ENCODE results near the gene IRF5. TPM values are rescaled to one million over a fixed set of nuclear protein-coding genes. Genes with fewer than 3 reads are reported as not detected.
"Not testable (repeated sequence)": the region's sequence is repeated elsewhere in the genome, so short reads cannot be mapped to it uniquely, and the experiment has no call there.

The IRF5 gene
- total RNA-seq, 1 donor, result under 0.01 TPM

- no peak overlapping the region for H3K27ac ChIP-seq (ENCODE audit: low read depth, low read length)
- no peaks in the 10 kb centered on the region for H3K79me2 ChIP-seq (ENCODE audit: insufficient read depth, low read length)
- H3K4me2 ChIP-seq (ENCODE audit: insufficient read depth, low read length), result no peak overlapping the region
- H3K27me3 ChIP-seq (ENCODE audit: insufficient read depth, low read length), result peaks cover 78% of the 10 kb centered on the region
- no peaks in the 10 kb centered on the region for H4K20me1 ChIP-seq (ENCODE audit: insufficient read depth, low read length)
- H3K4me3 ChIP-seq (ENCODE audit: insufficient read depth, low read length), result no peak overlapping the region
- H3K36me3 ChIP-seq (ENCODE audit: insufficient read depth, low read length), result no peaks in the 10 kb centered on the region
- TF ChIP-seq, protein P1, sequence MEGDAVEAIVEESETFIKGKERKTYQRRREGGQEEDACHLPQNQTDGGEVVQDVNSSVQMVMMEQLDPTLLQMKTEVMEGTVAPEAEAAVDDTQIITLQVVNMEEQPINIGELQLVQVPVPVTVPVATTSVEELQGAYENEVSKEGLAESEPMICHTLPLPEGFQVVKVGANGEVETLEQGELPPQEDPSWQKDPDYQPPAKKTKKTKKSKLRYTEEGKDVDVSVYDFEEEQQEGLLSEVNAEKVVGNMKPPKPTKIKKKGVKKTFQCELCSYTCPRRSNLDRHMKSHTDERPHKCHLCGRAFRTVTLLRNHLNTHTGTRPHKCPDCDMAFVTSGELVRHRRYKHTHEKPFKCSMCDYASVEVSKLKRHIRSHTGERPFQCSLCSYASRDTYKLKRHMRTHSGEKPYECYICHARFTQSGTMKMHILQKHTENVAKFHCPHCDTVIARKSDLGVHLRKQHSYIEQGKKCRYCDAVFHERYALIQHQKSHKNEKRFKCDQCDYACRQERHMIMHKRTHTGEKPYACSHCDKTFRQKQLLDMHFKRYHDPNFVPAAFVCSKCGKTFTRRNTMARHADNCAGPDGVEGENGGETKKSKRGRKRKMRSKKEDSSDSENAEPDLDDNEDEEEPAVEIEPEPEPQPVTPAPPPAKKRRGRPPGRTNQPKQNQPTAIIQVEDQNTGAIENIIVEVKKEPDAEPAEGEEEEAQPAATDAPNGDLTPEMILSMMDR (IDR thresholded peaks at IDR 0.05; ENCODE audit: extremely low read depth, low read depth, low read length), result no peak
- no peaks in the 10 kb centered on the region for H3K9me3 ChIP-seq (ENCODE audit: low read depth, low read length)
- H2AFZ ChIP-seq (ENCODE audit: low read length), result no peak overlapping the region
- DNase-seq (ENCODE audit: insufficient read length, low spot score, missing footprints), result peak; percentile 76
- H3K4me1 ChIP-seq (ENCODE audit: insufficient read depth, low read length), result no peaks in the 10 kb centered on the region
Measured at GRCh38 chr7:128911423-128912031, 26.2 kb upstream of the IRF5 start.

GRCh38 chr7:128912281-128912680 is 25.4 kb upstream of the IRF5 start:
- H4K20me1 ChIP-seq (ENCODE audit: insufficient read depth, low read length), result no peaks in the 10 kb centered on the region
- no peak overlapping the region for H3K4me2 ChIP-seq (ENCODE audit: insufficient read depth, low read length)
- H3K79me2 ChIP-seq (ENCODE audit: insufficient read depth, low read length), result no peaks in the 10 kb centered on the region
- H3K4me1 ChIP-seq (ENCODE audit: insufficient read depth, low read length), result no peaks in the 10 kb centered on the region
- no peak overlapping the region for H3K4me3 ChIP-seq (ENCODE audit: insufficient read depth, low read length)
- H3K27ac ChIP-seq (ENCODE audit: low read depth, low read length), result no peak overlapping the region
- TF ChIP-seq, protein P1 (IDR thresholded peaks at IDR 0.05; ENCODE audit: extremely low read depth, low read depth, low read length), result no peak
- DNase-seq (ENCODE audit: insufficient read length, low spot score, missing footprints), result no peak
- H3K27me3 ChIP-seq (ENCODE audit: insufficient read depth, low read length), result peaks cover 79% of the 10 kb centered on the region
- H3K36me3 ChIP-seq (ENCODE audit: insufficient read depth, low read length), result no peaks in the 10 kb centered on the region
- H2AFZ ChIP-seq (ENCODE audit: low read length), result no peak overlapping the region
- no peaks in the 10 kb centered on the region for H3K9me3 ChIP-seq (ENCODE audit: low read depth, low read length)

- H3K79me2 ChIP-seq (ENCODE audit: insufficient read depth, low read length); H2AFZ ChIP-seq (ENCODE audit: low read length); H3K4me1 ChIP-seq (ENCODE audit: insufficient read depth, low read length); H3K9me3 ChIP-seq (ENCODE audit: low read depth, low read length); H3K4me2 ChIP-seq (ENCODE audit: insufficient read depth, low read length); H3K4me3 ChIP-seq (ENCODE audit: insufficient read depth, low read length); H4K20me1 ChIP-seq (ENCODE audit: insufficient read depth, low read length); H3K36me3 ChIP-seq (ENCODE audit: insufficient read depth, low read length); H3K27ac ChIP-seq (ENCODE audit: low read depth, low read length): not testable (repeated sequence)
- peaks cover 75% of the 10 kb centered on the region for H3K27me3 ChIP-seq (ENCODE audit: insufficient read depth, low read length)
- DNase-seq (ENCODE audit: insufficient read length, low spot score, missing footprints), result peak; percentile 31
Measured at GRCh38 chr7:128912709-128913495, 24.8 kb upstream of the IRF5 start.

GRCh38 chr7:128913870-128914565 is 23.7 kb upstream of the IRF5 start:
- TF ChIP-seq, protein P1 (IDR thresholded peaks at IDR 0.05; ENCODE audit: extremely low read depth, low read depth, low read length), result no peak
- Histone ChIP-seq H3K4me3 (ENCODE audit: insufficient read depth, low read length) (no peak overlapping the region), H3K4me1 (ENCODE audit: insufficient read depth, low read length) (no peaks in the 10 kb centered on the region), H3K36me3 (ENCODE audit: insufficient read depth, low read length) (no peaks in the 10 kb centered on the region), H3K27ac (ENCODE audit: low read depth, low read length) (no peak overlapping the region), H2AFZ (ENCODE audit: low read length) (no peak overlapping the region), H3K4me2 (ENCODE audit: insufficient read depth, low read length) (no peak overlapping the region), H3K9me3 (ENCODE audit: low read depth, low read length) (no peaks in the 10 kb centered on the region), H3K27me3 (ENCODE audit: insufficient read depth, low read length) (peaks cover 74% of the 10 kb centered on the region), H3K79me2 (ENCODE audit: insufficient read depth, low read length) (no peaks in the 10 kb centered on the region), H4K20me1 (ENCODE audit: insufficient read depth, low read length) (no peaks in the 10 kb centered on the region)
- peak; percentile 73 for DNase-seq (ENCODE audit: insufficient read length, low spot score, missing footprints)
